GM18511 (cell line): ENCODE data around the gene PTBP1.

ENCODE experiments used
- ATAC-seq: cut with Tn5 transposase; IDR thresholded peaks from one replicate; pipeline ENCODE4 v1.9.1; 2021; ENCODE audit warnings: mild to moderate bottlenecking, moderate library complexity; ENCODE audit not compliant: unreplicated experiment

PTBP1 gene

GRCh38 chr19:772063-772462, 25.2 kb upstream of the PTBP1 start:
- no peak for ATAC-seq

- no peak for ATAC-seq
These were observed 24.4 kb upstream of the PTBP1 start for GRCh38 chr19:772730-773436.

- ATAC-seq: no peak
These were observed 20.7 kb upstream of the PTBP1 start for GRCh38 chr19:776549-776948.

- ATAC-seq: no peak
These were observed 18.2 kb upstream of the PTBP1 start for GRCh38 chr19:778910-779653.

- ATAC-seq: no peak
These were observed 16.3 kb upstream of the PTBP1 start for GRCh38 chr19:780935-781334.

GRCh38 chr19:781800-782184, 15.5 kb upstream of the PTBP1 start:
- ATAC-seq: no peak

- ATAC-seq: no peak
These were observed 14.9 kb upstream of the PTBP1 start for GRCh38 chr19:782185-782877.

- no peak for ATAC-seq
These were observed 14.2 kb upstream of the PTBP1 start for GRCh38 chr19:782878-783668.

GRCh38 chr19:784541-784940, 12.7 kb upstream of the PTBP1 start:
- ATAC-seq: no peak

- no peak for ATAC-seq
These were observed 9.7 kb upstream of the PTBP1 start for GRCh38 chr19:787536-787935.

- no peak for ATAC-seq
These were observed 8.6 kb upstream of the PTBP1 start for GRCh38 chr19:788686-788982.

- ATAC-seq: no peak
These were observed 8.1 kb upstream of the PTBP1 start for GRCh38 chr19:788983-789700.

- no peak for ATAC-seq
These were observed 7.6 kb upstream of the PTBP1 start for GRCh38 chr19:789701-790060.

GRCh38 chr19:791007-791566, 6.2 kb upstream of the PTBP1 start:
- no peak for ATAC-seq

GRCh38 chr19:791567-792305, 5.5 kb upstream of the PTBP1 start:
- ATAC-seq: no peak

- ATAC-seq: no peak
These were observed 4.9 kb upstream of the PTBP1 start for GRCh38 chr19:792306-792885.

- no peak for ATAC-seq
These were observed 3.4 kb upstream of the PTBP1 start for GRCh38 chr19:793806-794205.

- no peak for ATAC-seq
These were observed 2.1 kb upstream of the PTBP1 start for GRCh38 chr19:795073-795611.
